GM18909 (cell line): ENCODE data around the gene PSMA4.
"Not testable (repeated sequence)": the region's sequence is repeated elsewhere in the genome, so short reads cannot be mapped to it uniquely, and the experiment has no call there.

ENCODE experiments used
- ATAC-seq: cut with Tn5 transposase; IDR thresholded peaks from one replicate; pipeline ENCODE4 v1.9.1; 2021; ENCODE audit warnings: mild to moderate bottlenecking; ENCODE audit not compliant: unreplicated experiment, poor library complexity

Gene PSMA4

DNA sequence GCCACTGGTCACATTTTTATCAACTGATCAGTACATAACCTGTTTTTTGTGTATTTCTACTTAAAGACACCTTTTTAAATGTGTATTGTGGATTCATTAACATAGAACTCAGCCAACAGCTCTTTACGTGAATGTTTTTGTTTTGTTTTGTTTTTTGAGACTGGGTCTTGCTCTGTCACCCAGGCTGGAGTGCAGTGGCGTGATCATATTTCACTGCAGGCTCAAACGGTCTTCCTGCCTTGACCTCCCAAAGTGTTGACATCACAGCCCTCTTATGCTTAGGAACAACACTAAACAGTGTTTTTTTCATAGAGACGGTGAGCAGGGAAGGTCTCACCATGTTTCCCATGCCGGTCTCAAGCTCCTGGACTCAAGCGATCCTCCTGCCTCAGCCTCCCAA, 9.9 kb downstream of the PSMA4 start:
- no peak for ATAC-seq

- no peak for ATAC-seq
These were observed 10.6 kb downstream of the PSMA4 start for GRCh38 chr15:78550815-78551214.

GRCh38 chr15:78551902-78552301, 11.7 kb downstream of the PSMA4 start:
- ATAC-seq = no peak

DNA sequence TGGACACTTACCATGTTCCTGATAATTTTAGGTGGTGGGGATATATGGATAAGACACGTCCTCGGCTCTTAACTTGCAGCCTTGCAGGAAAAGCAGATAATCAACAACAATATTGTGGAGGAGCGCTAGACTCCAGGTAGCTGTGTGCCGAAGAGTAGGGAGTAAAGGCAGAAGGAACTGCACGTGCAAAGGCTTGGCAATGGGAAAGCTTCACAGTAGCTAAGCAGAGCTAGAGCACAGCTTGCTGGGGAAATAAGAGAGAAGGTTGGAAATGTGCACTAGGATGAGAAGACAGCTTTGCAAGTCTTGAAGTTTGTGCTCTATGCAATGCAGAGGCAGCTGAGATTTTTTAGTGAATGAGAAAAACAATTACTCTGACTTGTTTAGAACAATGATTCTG, 12.4 kb downstream of the PSMA4 start:
- no peak for ATAC-seq

GRCh38 chr15:78560201-78560600, 20.0 kb downstream of the PSMA4 start:
- ATAC-seq = not testable (repeated sequence)

DNA sequence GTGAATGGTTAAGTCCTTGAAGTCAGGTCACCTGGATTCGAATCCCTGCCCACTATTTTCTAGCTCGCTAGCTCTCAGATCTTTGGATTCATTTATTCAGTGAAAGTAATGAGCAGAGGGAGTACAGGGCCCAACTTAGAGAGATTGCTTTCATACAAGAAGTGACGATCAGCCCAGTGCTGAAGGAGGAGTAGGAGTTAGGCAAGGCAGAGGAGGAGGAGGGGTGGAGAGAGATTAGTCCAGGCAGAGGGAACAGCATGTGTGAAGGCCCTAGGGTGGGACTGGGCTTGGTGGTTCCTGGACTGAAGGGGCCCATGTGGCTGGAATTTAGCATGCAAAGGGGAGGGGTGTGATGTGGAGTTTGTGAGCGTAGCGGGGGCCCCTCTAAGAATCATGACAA, 21.2 kb downstream of the PSMA4 start:
- ATAC-seq = no peak

DNA sequence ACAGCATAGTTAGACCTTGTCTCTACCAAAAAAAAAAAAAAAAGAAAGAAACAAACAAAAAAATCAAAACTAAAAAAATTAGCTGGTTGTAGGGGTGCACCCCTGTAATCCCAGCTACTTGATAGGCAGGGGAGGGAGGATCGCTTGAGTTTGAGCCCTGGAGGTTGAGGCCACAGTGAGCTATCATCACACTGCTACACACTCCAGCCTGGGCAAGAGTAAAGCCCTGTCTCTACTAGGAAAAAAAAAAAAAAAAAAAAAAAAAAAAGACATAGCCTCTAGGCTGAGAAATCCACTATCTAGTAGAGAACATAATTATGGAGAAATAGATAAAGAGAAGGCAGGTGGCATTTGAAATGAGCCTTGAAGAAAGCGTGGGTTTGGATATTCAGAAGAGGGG, 22.8 kb downstream of the PSMA4 start:
- no peak for ATAC-seq

DNA sequence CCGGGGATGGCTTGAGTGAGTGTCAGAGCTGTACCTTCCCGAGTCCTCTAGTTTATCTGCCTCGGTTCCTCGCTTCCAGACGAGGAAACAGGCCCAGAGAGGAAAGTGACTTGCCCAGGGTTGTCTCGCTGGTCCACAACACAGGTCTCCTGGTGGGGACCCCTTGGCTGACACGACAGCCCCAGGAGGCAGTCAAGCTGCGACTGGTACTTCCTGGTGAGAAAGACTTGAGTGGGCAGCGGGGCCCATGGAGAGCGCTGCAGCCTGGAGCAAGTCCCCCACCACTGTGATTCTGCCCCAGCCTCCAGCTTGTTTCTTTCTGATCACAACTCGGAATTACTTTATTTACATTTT, 24.5 kb downstream of the PSMA4 start:
- no peak for ATAC-seq

DNA sequence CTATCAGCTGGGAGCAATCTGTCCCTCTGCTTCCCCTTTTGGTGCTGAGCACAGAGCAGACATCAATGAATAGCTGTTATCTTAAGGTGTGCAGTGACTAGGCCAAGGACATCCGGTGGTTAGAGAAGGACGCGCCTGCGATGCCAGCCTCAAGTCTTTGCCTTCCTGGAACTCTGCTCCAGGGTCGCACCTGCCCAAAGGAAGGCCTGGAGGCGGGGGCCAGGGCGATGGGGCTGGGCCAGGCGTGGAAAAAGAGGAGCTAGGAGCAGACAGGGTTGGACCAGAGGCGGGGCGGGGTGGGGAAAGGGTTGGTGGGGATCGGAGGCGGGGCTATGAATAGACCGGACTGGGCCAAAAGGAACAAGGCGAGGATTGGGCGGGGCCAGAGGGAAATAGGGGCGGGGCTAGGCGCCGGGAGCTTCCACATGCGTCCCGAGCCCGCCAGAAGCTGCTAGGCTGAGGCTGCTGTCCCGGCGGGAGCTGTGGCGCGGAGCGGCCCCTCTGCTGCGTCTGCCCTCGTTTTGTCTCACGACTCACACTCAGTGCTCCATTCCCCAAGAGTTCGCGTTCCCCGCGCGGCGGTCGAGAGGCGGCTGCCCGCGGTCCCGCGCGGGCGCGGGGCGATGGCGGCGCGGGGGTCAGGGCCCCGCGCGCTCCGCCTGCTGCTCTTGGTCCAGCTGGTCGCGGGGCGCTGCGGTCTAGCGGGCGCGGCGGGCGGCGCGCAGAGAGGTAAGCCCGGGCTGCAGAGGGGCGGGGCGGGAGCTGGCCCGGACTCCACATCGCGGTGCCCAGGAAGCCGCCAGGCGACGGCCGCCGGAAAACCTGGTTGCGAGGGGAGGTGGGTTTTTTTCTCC, 25.1 kb downstream of the PSMA4 start, which contains the start of gene CHRNA5:
Gene CHRNA5 (plus strand): TSS at position 424 of the 854 bp plus-strand sequence. CDS start 200 bp downstream, at position 624.
- ATAC-seq = no peak

GRCh38 chr15:78565951-78566774, 25.9 kb downstream of the PSMA4 start:
- no peak for ATAC-seq

GRCh38 chr15:78567531-78567930, 27.3 kb downstream of the PSMA4 start:
- no peak for ATAC-seq

DNA sequence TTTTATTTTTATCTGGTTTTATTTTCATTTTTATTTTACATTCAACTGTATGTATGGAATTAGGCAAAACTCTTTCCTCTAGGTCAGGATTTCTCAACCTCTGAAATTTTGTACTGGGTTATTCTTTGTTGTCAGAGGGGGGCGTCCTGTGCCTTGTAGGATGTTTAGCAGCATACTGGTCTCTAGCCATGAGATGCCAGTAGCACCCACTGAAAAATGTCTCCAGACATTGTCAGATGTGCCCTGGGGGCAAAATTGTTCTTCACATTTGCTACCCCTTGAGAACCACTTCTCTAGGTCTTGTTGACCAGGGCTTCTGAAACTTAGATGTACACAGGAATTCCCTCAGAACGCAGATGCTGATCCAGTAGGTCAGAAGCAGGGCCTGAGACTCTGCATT, 30.5 kb downstream of the PSMA4 start:
- no peak for ATAC-seq

DNA sequence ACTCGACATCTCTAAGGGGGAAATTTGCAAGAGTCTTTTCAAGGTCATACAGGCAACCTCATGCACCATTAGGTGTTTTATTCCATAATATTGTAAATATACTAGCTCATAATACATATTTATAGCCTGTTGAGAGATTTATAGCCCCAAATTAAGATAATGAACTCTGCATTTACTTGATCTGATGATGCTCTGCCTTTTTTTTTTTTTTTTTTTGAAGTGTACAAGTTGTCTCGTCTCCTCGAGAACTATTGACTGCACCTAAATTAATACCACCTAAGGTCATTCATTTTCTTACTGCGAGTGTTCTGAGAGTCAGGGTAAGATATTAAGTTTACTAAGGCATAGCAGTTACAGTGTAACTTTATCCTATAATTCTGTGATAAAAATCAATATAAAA, 31.1 kb downstream of the PSMA4 start:
- ATAC-seq = no peak

DNA sequence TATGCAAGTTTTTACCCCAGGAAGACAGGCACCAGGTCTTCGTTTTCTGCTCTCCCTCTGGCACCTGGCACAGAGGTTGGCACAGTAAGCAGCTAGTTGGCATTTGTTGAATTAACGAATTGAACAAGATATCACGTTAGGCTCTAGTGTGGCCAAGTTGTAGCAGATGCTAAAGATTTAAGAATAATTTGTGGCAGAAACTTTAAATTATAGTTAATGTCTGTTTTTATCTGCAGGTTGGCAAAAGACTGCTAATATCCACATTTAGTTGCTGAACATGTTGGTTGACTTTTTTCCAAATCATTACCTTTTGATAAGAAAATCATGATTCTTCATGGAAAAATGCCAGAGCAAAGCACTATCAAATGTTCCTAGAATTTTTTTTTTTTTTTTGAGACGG, 33.2 kb downstream of the PSMA4 start:
- ATAC-seq = no peak

DNA sequence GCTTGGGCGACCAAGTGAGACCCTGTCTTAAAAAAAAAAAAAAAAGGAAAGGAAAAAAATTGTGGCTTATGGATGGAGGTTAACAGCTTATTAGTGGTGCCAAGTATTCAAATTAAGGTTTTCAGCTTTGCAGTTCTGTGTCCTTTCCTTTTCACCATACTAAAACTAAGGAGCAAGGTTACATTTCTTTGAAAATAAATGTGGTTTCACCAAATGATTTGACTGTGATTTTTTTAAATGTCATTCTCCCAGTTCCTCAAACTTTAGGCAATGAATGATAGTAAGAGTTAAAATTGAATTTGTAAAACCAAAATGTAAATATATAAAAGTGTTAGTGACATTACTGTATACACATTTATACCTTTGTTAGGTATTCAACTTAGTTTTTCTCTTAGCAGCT, 34.7 kb downstream of the PSMA4 start:
- ATAC-seq = no peak

DNA sequence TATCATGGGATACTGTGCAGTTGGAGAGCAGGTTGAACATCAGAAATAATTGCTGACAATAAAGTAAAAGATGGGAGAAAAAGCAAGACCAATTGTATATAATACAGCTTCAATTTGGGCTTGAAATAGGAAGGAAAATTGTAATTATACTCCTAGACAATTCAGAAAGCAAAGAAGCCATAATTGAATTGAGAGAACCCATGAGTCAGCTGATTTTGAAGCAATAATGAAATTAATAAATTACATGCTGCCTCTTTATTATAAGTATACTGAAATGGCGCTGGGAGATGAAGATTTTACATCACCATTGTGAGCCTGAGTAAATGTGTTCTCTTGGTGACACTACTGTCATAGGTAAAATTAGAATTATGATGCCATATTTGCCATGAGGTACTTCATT, 57.3 kb downstream of the PSMA4 start:
- no peak for ATAC-seq

GRCh38 chr15:78598348-78598747, 58.1 kb downstream of the PSMA4 start:
- ATAC-seq = no peak

DNA sequence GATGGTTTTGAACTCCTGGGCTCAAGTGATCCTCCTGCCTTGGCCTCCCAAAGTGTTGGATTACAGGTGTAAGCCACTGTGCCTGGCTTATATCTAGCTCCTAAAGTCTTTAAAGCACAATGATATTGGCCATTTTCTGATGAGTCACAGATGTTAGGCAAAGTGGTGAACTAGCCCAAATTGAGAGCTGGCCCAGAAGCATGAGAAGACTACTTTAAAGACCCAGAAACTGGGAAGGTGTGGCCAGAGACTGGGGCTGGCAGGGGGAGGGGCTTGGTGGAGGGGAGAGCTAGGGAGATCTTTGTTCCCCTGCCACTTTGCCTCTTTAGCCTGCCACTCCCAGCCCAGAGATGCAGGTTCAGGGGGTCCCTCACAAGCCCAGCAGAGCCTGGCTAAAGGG, 58.9 kb downstream of the PSMA4 start:
- ATAC-seq = no peak
